Measurements from ENCODE around the gene RPL29. TPM values are rescaled to one million over a fixed set of nuclear protein-coding genes. Genes with fewer than 3 reads are reported as not detected.

Gene RPL29
- total and polyA plus RNA-seq, 2 of the 4 experiments (the other 2 are of a cell fraction), result 2,081 to 2,126 TPM

GRCh38 chr3:52026041-52026440 is 30.3 kb upstream of the RPL29 start:
- Histone ChIP-seq H3K14ac (replicated peaks; ENCODE audit: low read depth, low read length) (no peak overlapping the region), H2BK5ac (ENCODE audit: low read depth, low read length, poor library complexity, severe bottlenecking) (no peak overlapping the region), H3K9ac (ENCODE audit: low read depth, low read length) (no peak overlapping the region), H4K91ac (ENCODE audit: insufficient read depth, low read depth, low read length) (no peak overlapping the region), H3K4ac (ENCODE audit: low read depth, low read length) (no peak overlapping the region), H3K18ac (ENCODE audit: low read depth, low read length) (no peak overlapping the region), H2BK120ac (ENCODE audit: low read depth, low read length) (no peak overlapping the region), H2BK20ac (ENCODE audit: low read depth, low read length) (no peak overlapping the region), H3K9me1 (ENCODE audit: insufficient read depth, low read length) (0 out of 2 replicates have a peak, but pooled peaks cover 14% of the 10 kb centered on the region), H3K4me2 (ENCODE audit: low read depth, low read length) (no peak overlapping the region), H2AK9ac (replicated peaks; ENCODE audit: low read depth, low read length, poor library complexity) (no peak overlapping the region), H4K5ac (ENCODE audit: low read depth, low read length) (no peak overlapping the region), H2AK5ac (ENCODE audit: low read depth, low read length) (no peak overlapping the region), H3K36me3 (ENCODE audit: control insufficient read depth, insufficient read depth, low read length) (no peaks in the 10 kb centered on the region), H3K56ac (ENCODE audit: extremely low read depth, insufficient read depth, low read length) (no peak overlapping the region), H2AFZ (replicated peaks; ENCODE audit: low read length, poor library complexity) (no peak overlapping the region), H3K27ac (ENCODE audit: insufficient read depth, low read length) (no peak overlapping the region), H2BK15ac (ENCODE audit: low read depth, low read length) (no peak overlapping the region), H3K23ac (ENCODE audit: low read depth, low read length) (no peak overlapping the region), H4K20me1 (ENCODE audit: insufficient read depth, low read length) (no peaks in the 10 kb centered on the region), H3K4me1 (ENCODE audit: control insufficient read depth, insufficient read depth, low read length) (peaks cover 10% of the 10 kb centered on the region), H3K4me3 (ENCODE audit: insufficient read depth, low read depth, low read length) (no peak overlapping the region), H3K79me1 (ENCODE audit: low read depth in 1 of 2, low read length in 2 of 2) (no peaks in the 10 kb centered on the region), H3K9me3 (ENCODE audit: control insufficient read depth, insufficient read depth, low read length) (no peaks in the 10 kb centered on the region), H3K27me3 (ENCODE audit: control insufficient read depth, insufficient read depth, low read length) (no peaks in the 10 kb centered on the region; the same call in 1 of the 2 replicates), H4K8ac (ENCODE audit: low read depth in 2 of 2, low read length in 2 of 2) (no peak overlapping the region)
- intact Hi-C loops (cut with micrococcal nuclease), result no loop called here
- TF ChIP-seq ELK1 (IDR thresholded peaks at IDR 0.05; ENCODE audit: borderline replicate concordance, low read depth, low read length), result no peak
- TF ChIP-seq CHD1 (IDR thresholded peaks at IDR 0.05; ENCODE audit: low read depth, low read length), result no peak
- no peak for TF ChIP-seq FOS (IDR thresholded peaks at IDR 0.05; ENCODE audit: low read depth, low read length)
- no peak for TF ChIP-seq BHLHE40 (IDR thresholded peaks at IDR 0.05; ENCODE audit: low read depth, low read length)
- no peak for TF ChIP-seq RAD21 (IDR thresholded peaks at IDR 0.05; ENCODE audit: low read length)
- TF ChIP-seq NFE2L2 (IDR thresholded peaks at IDR 0.05; ENCODE audit: low read depth, low read length), result no peak
- no peak for TF ChIP-seq POLR2A (IDR thresholded peaks at IDR 0.05; ENCODE audit: low read depth, low read length)
- no peak for TF ChIP-seq CTCF (conservative IDR thresholded peaks at IDR 0.05; ENCODE audit: low read depth, low read length)
- TF ChIP-seq, protein P1, sequence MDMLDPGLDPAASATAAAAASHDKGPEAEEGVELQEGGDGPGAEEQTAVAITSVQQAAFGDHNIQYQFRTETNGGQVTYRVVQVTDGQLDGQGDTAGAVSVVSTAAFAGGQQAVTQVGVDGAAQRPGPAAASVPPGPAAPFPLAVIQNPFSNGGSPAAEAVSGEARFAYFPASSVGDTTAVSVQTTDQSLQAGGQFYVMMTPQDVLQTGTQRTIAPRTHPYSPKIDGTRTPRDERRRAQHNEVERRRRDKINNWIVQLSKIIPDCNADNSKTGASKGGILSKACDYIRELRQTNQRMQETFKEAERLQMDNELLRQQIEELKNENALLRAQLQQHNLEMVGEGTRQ (IDR thresholded peaks at IDR 0.05; ENCODE audit: low read depth, low read length), result no peak
- no peak for TF ChIP-seq RFX5 (IDR thresholded peaks at IDR 0.05; ENCODE audit: low read depth, low read length)
- no peak for TF ChIP-seq MXI1 (IDR thresholded peaks at IDR 0.05; ENCODE audit: borderline replicate concordance, low read depth, low read length)
- TF ChIP-seq MAZ (IDR thresholded peaks at IDR 0.05; ENCODE audit: borderline replicate concordance, low read depth, low read length), result no peak
- ATAC-seq (ENCODE audit: low read depth) (no peak), DNase-seq (no peak)
- dilution Hi-C loops (cut with HindIII; ENCODE audit: low sequenced_read_pairs, unreplicated experiment), result no loop called here
- whole genome bisulfite sequencing, 2 experiments (ENCODE audit: extremely low coverage in 2 of 2, insufficient read length in 1 of 2), result 19% methylated on average over 3 of the region's 4 CpGs; no CpG with 5 or more reads in 1 of the 2 experiments
- BruUV-seq (replicated peaks), result no TSS peak
- POLR2A ChIA-PET (ENCODE audit: unreplicated experiment), result no interaction called here
- CTCF ChIA-PET, result interaction anchor here (1.0 kb wide), 1 partner anchor 12 kb away, joined by 3 read pairs; no protein-coding TSS in a partner anchor
- in situ Hi-C loops (cut with MboI; ENCODE audit: low sequenced_read_pairs), result no loop called here

Data from IMR-90 (cell line).